Fibroblast of skin of scalp (primary cell): ENCODE results near the gene HES5.

ENCODE experiments used
- DNase-seq: peaks from one replicate; pipeline ENCODE4 v3.0.0-alpha.2; 2013

Gene HES5

GRCh38 chr1:2546515-2547209 is 16.6 kb upstream of the HES5 start:
- DNase-seq, result peak; percentile 71

- peak; percentile 77 for DNase-seq
These were observed 15.9 kb upstream of the HES5 start for GRCh38 chr1:2545754-2546514.

GRCh38 chr1:2544875-2545640 is 15.0 kb upstream of the HES5 start:
- no peak for DNase-seq

GRCh38 chr1:2544093-2544874 is 14.2 kb upstream of the HES5 start:
- DNase-seq, result no peak

GRCh38 chr1:2543543-2544092 is 13.6 kb upstream of the HES5 start:
- peak; percentile 44 for DNase-seq

GRCh38 chr1:2542246-2542915 is 12.3 kb upstream of the HES5 start:
- no peak for DNase-seq

- peak; percentile 40 for DNase-seq
These were observed 11.7 kb upstream of the HES5 start for GRCh38 chr1:2541619-2542245.

- no peak for DNase-seq
These were observed 10.9 kb upstream of the HES5 start for GRCh38 chr1:2540816-2541492.

- no peak for DNase-seq
These were observed 9.3 kb upstream of the HES5 start for GRCh38 chr1:2539312-2539907.

- DNase-seq, result no peak
These were observed 8.8 kb upstream of the HES5 start for GRCh38 chr1:2538872-2539271.

GRCh38 chr1:2538376-2538775 is 8.3 kb upstream of the HES5 start:
- DNase-seq, result no peak

GRCh38 chr1:2537784-2538115 is 7.7 kb upstream of the HES5 start:
- no peak for DNase-seq

GRCh38 chr1:2535981-2536380 is 5.9 kb upstream of the HES5 start:
- DNase-seq, result no peak

GRCh38 chr1:2535455-2535854 is 5.4 kb upstream of the HES5 start:
- no peak for DNase-seq

- peak; percentile 44 for DNase-seq
These were observed 4.8 kb upstream of the HES5 start for GRCh38 chr1:2534687-2535441.

- no peak for DNase-seq
These were observed 4.2 kb upstream of the HES5 start for GRCh38 chr1:2534315-2534686.

GRCh38 chr1:2533365-2533764 is 3.3 kb upstream of the HES5 start:
- DNase-seq, result peak; percentile 79

- DNase-seq, result no peak
These were observed 2.6 kb upstream of the HES5 start for GRCh38 chr1:2532485-2533160.
